Fibroblast of lung (primary cell): ENCODE results near the gene ZFHX2.

Experiments
- EZH2 ChIP-seq: IDR thresholded peaks from 2 replicates; pipeline ENCODE4 v1.5.1; 2012; ENCODE audit warnings: low read length, control low read depth, mild to moderate bottlenecking; ENCODE audit errors: missing control alignments
- TF ChIP-seq, protein P1 (sequence below), 2 donors: IDR thresholded peaks in 1 of 2; conservative IDR thresholded peaks in 1 of 2; 1 replicate in 1 of 2; 2 replicates in 1 of 2; pipeline ENCODE4 v1.5.1; 2011 to 2012; ENCODE audit warnings: low read length in 2 of 2, control low read depth in 1 of 2, inconsistent platforms in 1 of 2, low read depth in 1 of 2, mild to moderate bottlenecking in 1 of 2

DNA sequence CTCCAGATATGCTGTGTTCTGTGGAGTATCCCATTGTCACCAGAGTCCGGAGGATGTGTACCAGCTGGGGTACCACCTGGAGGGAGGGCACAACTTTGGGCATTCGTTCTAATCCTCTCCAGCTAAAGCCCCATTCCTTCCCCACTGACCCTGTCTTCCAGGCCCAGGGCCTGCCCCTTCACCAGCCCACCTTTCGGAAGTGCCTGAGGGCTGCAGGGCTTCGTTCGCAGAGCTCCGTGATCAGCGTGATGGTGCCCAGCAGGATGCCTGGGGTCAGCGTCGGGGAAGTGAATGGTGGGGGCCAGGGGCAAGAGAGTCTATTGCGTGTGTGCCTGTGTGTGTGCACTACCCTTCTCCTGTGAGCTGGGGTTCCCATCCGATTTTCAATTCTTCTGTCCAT, 14.1 kb upstream of the ZFHX2 start:
- TF ChIP-seq, protein P1, sequence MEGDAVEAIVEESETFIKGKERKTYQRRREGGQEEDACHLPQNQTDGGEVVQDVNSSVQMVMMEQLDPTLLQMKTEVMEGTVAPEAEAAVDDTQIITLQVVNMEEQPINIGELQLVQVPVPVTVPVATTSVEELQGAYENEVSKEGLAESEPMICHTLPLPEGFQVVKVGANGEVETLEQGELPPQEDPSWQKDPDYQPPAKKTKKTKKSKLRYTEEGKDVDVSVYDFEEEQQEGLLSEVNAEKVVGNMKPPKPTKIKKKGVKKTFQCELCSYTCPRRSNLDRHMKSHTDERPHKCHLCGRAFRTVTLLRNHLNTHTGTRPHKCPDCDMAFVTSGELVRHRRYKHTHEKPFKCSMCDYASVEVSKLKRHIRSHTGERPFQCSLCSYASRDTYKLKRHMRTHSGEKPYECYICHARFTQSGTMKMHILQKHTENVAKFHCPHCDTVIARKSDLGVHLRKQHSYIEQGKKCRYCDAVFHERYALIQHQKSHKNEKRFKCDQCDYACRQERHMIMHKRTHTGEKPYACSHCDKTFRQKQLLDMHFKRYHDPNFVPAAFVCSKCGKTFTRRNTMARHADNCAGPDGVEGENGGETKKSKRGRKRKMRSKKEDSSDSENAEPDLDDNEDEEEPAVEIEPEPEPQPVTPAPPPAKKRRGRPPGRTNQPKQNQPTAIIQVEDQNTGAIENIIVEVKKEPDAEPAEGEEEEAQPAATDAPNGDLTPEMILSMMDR (conservative IDR thresholded peaks at IDR 0.05 in 1 of 2, IDR thresholded peaks at IDR 0.05 in 1 of 2; ENCODE audit: low read depth in 1 of 2, low read length in 2 of 2): no peak
- no peak for TF ChIP-seq EZH2
